ENCODE data around the gene SH3D19. TPM values are rescaled to one million over a fixed set of nuclear protein-coding genes. Genes with fewer than 3 reads are reported as not detected.

SH3D19 gene
- total RNA-seq, 6 donors from 2014 or later, result 91.2 to 225 (median 103) TPM

DNA sequence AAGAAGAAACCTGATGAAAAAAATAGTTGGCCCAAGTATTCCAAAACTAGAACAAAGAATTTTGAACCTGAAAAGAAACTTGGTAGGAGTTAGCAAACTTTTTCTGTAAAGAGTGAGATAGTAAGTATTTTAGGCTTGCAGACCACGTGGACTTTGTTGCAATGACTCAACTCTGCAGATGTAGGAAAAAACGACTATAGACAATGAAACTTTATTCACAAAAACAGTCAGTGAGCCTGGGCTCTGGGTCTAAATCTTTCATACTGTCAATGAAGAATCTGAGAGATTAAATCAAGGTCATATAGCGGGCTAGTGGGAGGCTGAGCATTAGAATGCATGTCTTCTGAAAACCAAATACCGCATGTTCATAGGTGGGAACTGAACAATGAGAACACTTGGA lies 23.0 kb downstream of the SH3D19 start:
- TF ChIP-seq, protein P1, sequence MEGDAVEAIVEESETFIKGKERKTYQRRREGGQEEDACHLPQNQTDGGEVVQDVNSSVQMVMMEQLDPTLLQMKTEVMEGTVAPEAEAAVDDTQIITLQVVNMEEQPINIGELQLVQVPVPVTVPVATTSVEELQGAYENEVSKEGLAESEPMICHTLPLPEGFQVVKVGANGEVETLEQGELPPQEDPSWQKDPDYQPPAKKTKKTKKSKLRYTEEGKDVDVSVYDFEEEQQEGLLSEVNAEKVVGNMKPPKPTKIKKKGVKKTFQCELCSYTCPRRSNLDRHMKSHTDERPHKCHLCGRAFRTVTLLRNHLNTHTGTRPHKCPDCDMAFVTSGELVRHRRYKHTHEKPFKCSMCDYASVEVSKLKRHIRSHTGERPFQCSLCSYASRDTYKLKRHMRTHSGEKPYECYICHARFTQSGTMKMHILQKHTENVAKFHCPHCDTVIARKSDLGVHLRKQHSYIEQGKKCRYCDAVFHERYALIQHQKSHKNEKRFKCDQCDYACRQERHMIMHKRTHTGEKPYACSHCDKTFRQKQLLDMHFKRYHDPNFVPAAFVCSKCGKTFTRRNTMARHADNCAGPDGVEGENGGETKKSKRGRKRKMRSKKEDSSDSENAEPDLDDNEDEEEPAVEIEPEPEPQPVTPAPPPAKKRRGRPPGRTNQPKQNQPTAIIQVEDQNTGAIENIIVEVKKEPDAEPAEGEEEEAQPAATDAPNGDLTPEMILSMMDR (IDR thresholded peaks at IDR 0.05), result no peak
- TF ChIP-seq EP300 (IDR thresholded peaks at IDR 0.05) (no peak), POLR2AphosphoS5 (IDR thresholded peaks at IDR 0.05) (no peak), POLR2A (IDR thresholded peaks at IDR 0.05) (no peak)
- peaks cover 0 to 18% (median 4%) of the 10 kb centered on the region in 4 donors for H3K4me1 ChIP-seq
- 84 to 86% methylated on average over 4 of the region's 4 CpGs for whole genome bisulfite sequencing, 2 donors
- H3K4me3 ChIP-seq, result no peak overlapping the region
- DNase-seq (no peak), ATAC-seq (ENCODE audit: low FRiP score in 2 of 2) (no peak)
- no peaks in the 10 kb centered on the region for H3K27me3 ChIP-seq
- no peaks in the 10 kb centered on the region for H3K9me3 ChIP-seq
- H3K27ac ChIP-seq, result no peak overlapping the region
- no peaks in the 10 kb centered on the region for H3K36me3 ChIP-seq

DNA sequence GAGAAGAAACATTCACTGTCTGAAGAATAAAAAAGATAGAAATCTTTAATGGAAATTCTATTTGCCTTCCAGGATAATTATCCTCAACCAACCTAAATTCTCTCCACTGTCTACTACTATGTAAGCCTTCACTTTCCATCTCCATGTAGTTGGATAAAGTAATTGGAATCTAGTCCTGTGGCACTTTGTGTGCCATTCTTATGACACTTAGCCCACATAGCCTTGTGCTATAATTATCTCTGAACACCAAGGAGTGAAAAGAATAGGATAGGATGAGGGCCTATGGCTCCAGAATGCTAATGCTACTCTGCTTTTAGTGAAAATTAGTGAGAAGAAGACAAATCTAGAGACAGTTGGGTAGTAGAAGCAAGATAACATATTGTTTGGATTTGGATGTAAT lies 28.2 kb downstream of the SH3D19 start:
- TF ChIP-seq, protein P1 (IDR thresholded peaks at IDR 0.05), result no peak
- TF ChIP-seq POLR2AphosphoS5 (IDR thresholded peaks at IDR 0.05) (no peak), POLR2A (IDR thresholded peaks at IDR 0.05) (no peak)
- H3K27ac ChIP-seq, result no peak overlapping the region
- no peaks in the 10 kb centered on the region for H3K27me3 ChIP-seq
- no peak overlapping the region for H3K4me3 ChIP-seq
- no peaks in the 10 kb centered on the region for H3K36me3 ChIP-seq
- peaks cover 0 to 13% (median 0%) of the 10 kb centered on the region in 4 donors for H3K4me1 ChIP-seq
- no peak for ATAC-seq (ENCODE audit: low FRiP score in 2 of 2)
- no peaks in the 10 kb centered on the region for H3K9me3 ChIP-seq
- no peak for DNase-seq

DNA sequence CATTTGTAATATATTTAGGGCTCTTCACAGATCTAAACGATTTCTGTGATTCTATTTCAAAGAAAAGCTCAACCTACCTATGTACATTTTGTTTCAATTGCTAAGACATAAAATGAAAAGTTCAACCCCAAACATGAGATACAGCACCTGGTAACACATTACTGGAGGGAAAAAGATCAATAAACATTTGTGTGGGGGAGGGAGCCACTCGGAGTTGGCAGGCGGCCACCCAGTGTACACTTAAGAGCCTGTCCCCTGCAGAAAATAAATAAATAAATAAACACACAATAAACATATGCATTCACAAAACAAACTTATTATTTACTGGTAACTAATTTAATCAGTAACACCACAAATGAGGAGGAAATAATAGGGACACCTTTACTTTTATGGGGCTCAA lies 29.2 kb downstream of the SH3D19 start:
- Histone ChIP-seq H3K27ac (no peak overlapping the region), H3K4me3 (no peak overlapping the region), H3K36me3 (no peaks in the 10 kb centered on the region), H3K9me3 (no peaks in the 10 kb centered on the region), H3K27me3 (no peaks in the 10 kb centered on the region), H3K4me1 (peaks cover 0 to 19% (median 0%) of the 10 kb centered on the region in 4 donors)
- DNase-seq, result no peak
- no peak for TF ChIP-seq POLR2A (IDR thresholded peaks at IDR 0.05)
- no peak for ATAC-seq (ENCODE audit: low FRiP score in 2 of 2)
- 60 to 64% methylated on average over 3 of the region's 3 CpGs for WGBS, 2 donors

DNA sequence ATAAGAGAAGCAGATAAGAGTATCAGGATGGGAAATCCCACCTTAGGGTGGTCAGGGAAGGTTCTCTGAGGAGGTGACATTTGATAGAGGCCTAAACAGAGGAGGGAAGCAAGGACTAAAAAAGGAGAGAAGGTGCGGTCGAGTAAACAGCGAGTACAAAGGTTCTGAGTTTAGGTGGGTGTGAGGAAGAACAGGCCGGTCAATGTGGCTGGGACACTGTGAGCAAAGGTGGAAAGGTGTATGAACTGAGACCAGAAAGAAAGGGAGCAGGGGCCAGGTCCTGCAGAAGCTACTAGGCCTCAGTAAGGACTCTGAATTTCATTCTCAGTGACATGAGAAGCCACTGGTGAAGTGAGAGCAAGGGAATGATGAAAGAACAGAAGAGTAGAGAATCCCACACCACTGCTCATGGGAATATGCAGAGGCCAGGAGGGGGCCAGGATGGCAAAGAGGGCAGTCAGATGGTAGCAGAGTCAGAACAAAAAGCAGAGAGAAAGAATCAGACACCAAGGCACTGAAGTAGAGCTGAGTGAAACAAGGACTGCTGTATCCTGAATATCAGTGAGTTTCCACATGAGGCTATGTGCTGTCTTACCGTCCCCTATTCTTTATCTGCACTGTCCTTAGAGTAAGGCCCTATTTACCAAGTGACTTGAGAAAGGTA lies 30.4 kb downstream of the SH3D19 start:
- Histone ChIP-seq H3K36me3 (no peaks in the 10 kb centered on the region), H3K4me1 (peaks cover 0 to 19% (median 0%) of the 10 kb centered on the region in 4 donors), H3K27ac (no peak overlapping the region), H3K9me3 (no peaks in the 10 kb centered on the region), H3K27me3 (no peaks in the 10 kb centered on the region), H3K4me3 (no peak overlapping the region)
- DNase-seq (no peak), ATAC-seq (ENCODE audit: low FRiP score in 2 of 2) (no peak)
- TF ChIP-seq POLR2A (IDR thresholded peaks at IDR 0.05) (no peak), POLR2AphosphoS5 (IDR thresholded peaks at IDR 0.05) (no peak), EP300 (IDR thresholded peaks at IDR 0.05) (no peak)
- TF ChIP-seq, protein P1 (IDR thresholded peaks at IDR 0.05), result no peak
- WGBS, 2 donors, result 93% methylated on average over 5 of the region's 5 CpGs

DNA sequence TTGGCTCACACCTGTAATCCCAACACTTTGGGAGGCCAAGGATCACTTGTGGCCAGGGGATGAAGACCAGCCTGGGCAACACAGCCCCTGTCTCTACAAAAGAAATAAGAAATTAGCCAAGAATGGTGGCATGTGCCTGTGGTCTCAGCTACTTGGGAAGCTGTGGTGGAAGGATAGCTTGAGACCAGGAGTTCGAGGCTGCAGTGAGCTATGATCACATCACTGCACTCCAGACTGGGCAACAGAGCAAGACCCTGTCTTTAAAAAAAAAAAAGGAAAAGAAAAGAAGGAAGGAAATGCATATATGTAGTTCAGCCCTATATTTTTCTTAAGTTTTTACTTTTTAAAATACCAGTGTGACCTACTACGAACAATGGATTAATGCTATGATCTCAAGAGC lies 33.4 kb downstream of the SH3D19 start:
- DNase-seq (no peak), ATAC-seq (ENCODE audit: low FRiP score in 2 of 2) (no peak)

DNA sequence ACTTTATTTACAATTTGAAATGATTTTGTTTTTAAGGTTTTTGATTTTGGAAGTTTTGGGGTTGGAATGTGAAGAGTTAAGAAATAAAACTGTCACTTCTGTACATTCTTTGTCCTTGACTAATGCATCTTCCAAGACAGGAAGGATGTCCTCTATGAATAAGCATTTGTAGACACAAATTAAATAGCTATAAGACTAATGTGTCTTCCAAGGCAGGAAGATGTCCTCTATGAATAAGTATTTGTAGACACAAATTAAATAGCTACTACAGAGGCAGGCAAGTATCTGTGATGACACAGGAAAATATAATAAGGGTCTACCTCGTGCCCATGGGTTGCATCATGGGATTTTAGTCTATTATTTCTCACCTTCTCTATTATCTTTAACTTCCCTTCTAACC lies 33.9 kb downstream of the SH3D19 start:
- WGBS, 2 donors, result 38 to 61% methylated on average over 1 of the region's 1 CpG
- H3K27ac ChIP-seq, result peak overlapping the region in 1 of 4 donors; percentile 34
- TF ChIP-seq POLR2A (IDR thresholded peaks at IDR 0.05) (no peak), EP300 (IDR thresholded peaks at IDR 0.05) (no peak), POLR2AphosphoS5 (IDR thresholded peaks at IDR 0.05) (no peak)
- TF ChIP-seq, protein P1 (IDR thresholded peaks at IDR 0.05), result no peak
- no peak overlapping the region for H3K4me3 ChIP-seq
- H3K9me3 ChIP-seq, result no peaks in the 10 kb centered on the region
- DNase-seq (no peak), ATAC-seq (ENCODE audit: low FRiP score in 2 of 2) (no peak)
- no peaks in the 10 kb centered on the region for H3K27me3 ChIP-seq
- peaks cover 0 to 15% (median 0%) of the 10 kb centered on the region in 4 donors for H3K4me1 ChIP-seq
- H3K36me3 ChIP-seq, result no peaks in the 10 kb centered on the region

More for the DNA sequence above, 33.4 kb downstream of the SH3D19 start:
- Histone ChIP-seq H3K4me3 (no peak overlapping the region), H3K27me3 (no peaks in the 10 kb centered on the region), H3K27ac (no peak overlapping the region), H3K4me1 (peaks cover 0 to 15% (median 0%) of the 10 kb centered on the region in 4 donors), H3K9me3 (no peaks in the 10 kb centered on the region), H3K36me3 (no peaks in the 10 kb centered on the region)
- WGBS, 2 donors, result 95 to 96% methylated on average over 2 of the region's 2 CpGs
- TF ChIP-seq POLR2A (IDR thresholded peaks at IDR 0.05) (no peak), EP300 (IDR thresholded peaks at IDR 0.05) (no peak), POLR2AphosphoS5 (IDR thresholded peaks at IDR 0.05) (no peak)
